GM10266 (cell line): ENCODE results near the gene DIAPH2.
A peak's percentile ranks its signal among the peaks of the same experiment; 100 is the strongest.

Experiments
- DNase-seq: peaks from one replicate; pipeline ENCODE4 v3.0.0; 2012; ENCODE audit errors: extremely low spot score
- TF ChIP-seq, protein P1 (sequence below): IDR thresholded peaks from 2 replicates; pipeline ENCODE4 v1.5.1; 2012; ENCODE audit warnings: mild to moderate bottlenecking, low read depth; ENCODE audit not compliant: control insufficient read depth, insufficient read depth; ENCODE audit errors: missing control alignments

Gene DIAPH2

DNA sequence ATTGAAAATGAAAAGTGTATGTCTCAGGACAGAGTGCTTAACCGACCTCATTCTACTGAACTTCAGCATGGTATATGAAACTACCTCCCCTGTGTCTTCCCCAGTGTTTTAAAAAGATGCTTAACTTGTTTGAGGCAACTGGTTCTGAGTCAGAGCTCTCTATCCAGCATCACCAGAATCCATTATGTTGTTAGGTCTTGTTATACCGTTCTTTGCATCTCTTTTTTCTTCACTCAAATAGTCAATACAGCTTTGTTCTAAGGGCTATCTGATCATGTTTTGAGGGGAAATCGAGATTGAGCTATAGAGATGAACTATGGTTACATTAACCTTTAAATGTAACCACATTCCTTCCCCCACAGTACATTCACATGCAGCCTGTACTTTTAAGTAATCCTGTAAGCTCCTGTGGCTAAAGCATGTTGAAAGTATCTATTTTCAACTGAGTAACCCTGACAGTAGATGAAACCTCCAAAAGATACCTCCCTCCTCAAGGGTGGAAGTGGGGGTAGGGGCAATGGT lies 713.4 kb downstream of the DIAPH2 start:
- peak; percentile 11 for DNase-seq
- TF ChIP-seq, protein P1, sequence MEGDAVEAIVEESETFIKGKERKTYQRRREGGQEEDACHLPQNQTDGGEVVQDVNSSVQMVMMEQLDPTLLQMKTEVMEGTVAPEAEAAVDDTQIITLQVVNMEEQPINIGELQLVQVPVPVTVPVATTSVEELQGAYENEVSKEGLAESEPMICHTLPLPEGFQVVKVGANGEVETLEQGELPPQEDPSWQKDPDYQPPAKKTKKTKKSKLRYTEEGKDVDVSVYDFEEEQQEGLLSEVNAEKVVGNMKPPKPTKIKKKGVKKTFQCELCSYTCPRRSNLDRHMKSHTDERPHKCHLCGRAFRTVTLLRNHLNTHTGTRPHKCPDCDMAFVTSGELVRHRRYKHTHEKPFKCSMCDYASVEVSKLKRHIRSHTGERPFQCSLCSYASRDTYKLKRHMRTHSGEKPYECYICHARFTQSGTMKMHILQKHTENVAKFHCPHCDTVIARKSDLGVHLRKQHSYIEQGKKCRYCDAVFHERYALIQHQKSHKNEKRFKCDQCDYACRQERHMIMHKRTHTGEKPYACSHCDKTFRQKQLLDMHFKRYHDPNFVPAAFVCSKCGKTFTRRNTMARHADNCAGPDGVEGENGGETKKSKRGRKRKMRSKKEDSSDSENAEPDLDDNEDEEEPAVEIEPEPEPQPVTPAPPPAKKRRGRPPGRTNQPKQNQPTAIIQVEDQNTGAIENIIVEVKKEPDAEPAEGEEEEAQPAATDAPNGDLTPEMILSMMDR, result no peak

DNA sequence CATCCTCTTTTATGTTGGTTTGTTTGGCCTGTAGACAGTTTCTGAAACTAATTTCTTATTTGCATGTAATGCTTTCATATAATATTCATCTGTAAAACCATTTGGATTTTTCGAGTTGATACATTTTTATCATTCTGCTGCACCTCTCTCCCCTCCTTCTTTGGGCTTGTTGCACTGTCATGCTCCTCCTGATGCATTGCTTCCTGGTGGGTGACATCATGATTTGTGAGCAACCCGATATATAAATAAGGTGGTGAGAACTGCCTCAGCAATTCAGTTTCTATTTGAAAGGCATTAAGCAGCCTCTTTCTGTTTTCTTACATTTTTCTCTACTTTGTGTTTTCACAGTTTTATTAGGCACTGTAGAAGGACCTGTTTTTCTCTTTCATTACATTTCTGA lies 714.8 kb downstream of the DIAPH2 start:
- DNase-seq, result peak; percentile 4
- TF ChIP-seq, protein P1, result no peak

DNA sequence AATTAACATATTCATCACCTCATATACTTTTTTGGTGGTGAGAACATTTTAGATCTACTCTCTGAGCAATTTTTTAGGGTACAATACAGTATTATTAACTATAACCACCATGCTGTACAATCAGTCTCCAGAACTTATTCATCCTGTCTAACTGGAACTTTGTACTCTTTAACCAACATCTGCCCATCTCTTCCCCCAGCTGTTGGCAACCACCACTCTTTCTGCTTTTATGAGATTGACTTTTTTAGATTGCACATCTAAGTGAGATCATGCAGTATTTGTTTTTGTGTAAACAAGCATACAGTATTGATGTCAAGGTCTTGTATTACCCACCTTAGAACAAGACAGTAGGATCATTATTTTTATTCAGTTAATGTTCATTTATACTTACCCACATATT lies 715.9 kb downstream of the DIAPH2 start:
- DNase-seq, result no peak
- TF ChIP-seq, protein P1, result no peak

DNA sequence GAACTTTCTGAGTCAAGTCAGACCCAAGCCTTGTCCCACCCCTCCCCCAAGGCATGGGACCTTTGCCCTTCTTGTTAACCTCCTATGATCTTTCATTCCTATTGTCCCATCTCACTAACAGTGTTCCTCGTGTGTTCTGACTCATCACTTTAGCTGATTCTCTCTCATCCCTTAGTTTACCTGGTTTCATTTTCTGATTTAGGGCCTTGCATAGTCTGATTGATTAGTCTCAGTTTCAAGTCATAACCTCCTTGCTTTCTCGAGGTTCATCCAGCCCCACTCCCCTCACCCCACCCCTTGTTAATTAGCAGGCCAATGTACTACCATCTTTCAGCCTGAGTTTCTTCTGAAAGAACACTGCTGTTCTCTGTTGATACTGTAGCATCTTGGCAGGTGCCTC lies 716.5 kb downstream of the DIAPH2 start:
- TF ChIP-seq, protein P1, result no peak
- no peak for DNase-seq

DNA sequence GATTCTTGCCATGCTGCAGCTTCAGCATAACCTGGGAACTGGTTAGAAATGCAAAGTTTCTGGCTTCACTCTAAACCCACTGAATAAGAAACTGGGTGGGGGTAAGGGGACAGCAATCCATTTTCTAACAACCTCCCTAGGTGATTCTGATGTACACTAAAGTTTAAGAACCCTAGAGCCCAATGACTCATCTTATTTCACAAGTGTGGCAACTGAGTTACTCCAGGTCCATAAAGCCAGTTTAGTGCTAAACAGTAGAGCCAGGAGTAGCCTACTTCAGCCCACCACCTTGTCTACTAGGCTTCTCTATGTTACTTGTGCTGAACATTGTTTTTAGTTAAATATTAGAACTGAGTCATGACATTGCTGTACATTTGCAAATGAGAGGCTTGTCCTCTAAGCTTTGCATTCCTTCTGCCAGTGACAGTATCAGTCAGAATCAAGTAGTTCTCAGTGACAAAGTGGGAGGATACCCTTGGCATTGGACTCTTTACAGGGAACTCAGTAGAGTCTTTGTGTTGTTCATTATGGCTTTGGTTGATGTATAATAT lies 717.0 kb downstream of the DIAPH2 start:
- no peak for DNase-seq
- TF ChIP-seq, protein P1, result no peak

DNA sequence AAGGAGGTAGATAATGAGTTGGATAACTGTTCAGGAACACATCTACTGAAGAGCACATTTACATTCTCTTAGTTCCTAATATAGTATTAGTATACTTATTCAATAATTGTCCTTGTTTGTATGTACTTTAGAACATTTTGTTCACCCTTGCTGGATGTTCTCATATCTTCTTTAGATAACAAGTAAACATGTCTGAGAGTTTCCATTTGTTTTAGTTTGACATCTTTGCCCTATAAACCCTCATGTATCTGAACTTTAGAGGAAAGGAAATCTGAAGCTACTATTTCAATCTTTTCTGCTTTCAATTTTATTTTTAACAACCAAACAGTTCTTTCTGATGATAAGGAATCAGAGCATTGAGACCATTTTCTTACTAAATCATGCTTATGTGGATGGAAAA lies 717.7 kb downstream of the DIAPH2 start:
- TF ChIP-seq, protein P1, result no peak
- DNase-seq, result no peak

DNA sequence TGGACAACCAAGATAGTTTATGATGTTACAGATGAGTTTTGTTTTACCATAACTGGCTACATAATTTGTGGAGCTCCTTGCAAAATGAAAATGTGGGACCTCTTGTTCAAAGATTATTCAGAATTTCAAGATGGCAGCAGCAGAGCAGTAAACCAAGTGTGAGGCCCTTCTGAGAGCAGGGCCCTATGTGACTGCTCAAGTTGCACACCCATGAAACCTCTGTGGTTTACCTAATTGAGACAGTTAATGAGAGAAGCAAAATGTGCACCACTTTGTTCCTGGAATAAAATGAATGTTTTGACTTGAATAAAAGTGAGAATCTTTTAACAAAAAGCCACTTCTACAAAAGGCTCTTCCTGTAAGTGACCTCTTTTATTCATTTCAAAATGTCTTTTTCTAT lies 718.3 kb downstream of the DIAPH2 start:
- TF ChIP-seq, protein P1, result no peak
- DNase-seq, result no peak
